HG03342 (cell line): ENCODE data around the gene CLPX.
"Not testable (repeated sequence)": the region's sequence is repeated elsewhere in the genome, so short reads cannot be mapped to it uniquely, and the experiment has no call there.

Source experiments
- ATAC-seq: cut with Tn5 transposase; IDR thresholded peaks from one replicate; pipeline ENCODE4 v1.9.1; 2021; ENCODE audit warnings: mild to moderate bottlenecking, moderate library complexity; ENCODE audit not compliant: unreplicated experiment

The CLPX gene

GRCh38 chr15:65175511-65175910 is 9.6 kb downstream of the CLPX start:
- ATAC-seq: no peak

DNA sequence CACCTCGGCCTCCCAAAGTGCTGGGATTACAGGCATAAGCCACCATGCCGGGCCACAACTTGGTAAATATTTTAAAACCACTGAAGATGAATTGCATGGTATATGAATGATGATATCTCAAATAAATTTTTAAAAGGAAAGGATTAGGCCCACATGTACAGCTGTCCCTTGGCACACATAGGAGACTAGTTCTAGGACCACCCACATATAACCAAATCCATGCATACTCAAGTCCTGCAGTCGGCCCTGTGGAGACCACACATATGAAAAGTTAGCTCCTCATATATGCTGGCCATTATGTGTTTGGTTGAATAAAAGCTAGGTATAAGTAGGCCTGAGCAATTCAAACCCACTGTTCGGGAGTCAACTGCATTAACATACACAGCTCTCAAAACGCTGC is 10.6 kb downstream of the CLPX start:
- no peak for ATAC-seq

DNA sequence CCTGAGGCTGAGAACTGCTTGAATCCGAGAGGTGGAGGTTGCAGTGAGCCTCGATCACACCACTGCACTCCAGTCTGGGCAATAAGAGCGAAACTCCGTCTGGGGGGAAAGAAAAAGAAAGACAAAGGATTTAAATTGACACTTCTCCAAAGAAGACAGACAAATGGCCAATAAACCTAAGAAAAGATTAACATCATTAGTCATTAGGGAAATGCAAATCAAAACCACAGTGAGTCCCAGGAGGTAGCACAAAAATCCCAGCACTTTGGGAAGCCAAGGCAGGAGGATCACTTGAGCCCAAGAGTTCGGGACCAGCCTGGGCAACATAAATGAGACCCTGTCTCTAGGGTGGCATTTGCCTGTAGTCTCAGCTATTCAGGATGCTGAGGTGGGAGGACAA is 12.6 kb downstream of the CLPX start:
- ATAC-seq: no peak

DNA sequence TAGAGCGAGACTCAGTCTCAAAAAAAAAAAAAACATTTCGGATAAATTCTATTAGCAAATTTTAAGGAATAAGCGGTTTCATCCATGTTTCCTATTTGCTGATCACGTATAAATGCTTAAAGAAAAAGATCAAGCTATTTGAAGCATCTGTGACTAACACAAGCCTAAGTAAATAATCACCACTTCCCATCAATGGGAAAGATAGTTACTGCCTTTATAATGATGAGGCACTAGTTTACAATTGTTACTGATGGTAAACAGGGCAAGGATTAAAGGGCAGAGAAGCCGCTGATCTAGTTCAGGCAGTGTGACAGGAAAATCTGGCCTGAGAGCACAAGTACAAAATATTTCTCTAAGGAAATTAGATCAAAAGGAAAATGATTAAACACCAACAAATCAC is 13.7 kb downstream of the CLPX start:
- no peak for ATAC-seq

- no peak for ATAC-seq
These were observed 19.3 kb downstream of the CLPX start for GRCh38 chr15:65165875-65166274.

DNA sequence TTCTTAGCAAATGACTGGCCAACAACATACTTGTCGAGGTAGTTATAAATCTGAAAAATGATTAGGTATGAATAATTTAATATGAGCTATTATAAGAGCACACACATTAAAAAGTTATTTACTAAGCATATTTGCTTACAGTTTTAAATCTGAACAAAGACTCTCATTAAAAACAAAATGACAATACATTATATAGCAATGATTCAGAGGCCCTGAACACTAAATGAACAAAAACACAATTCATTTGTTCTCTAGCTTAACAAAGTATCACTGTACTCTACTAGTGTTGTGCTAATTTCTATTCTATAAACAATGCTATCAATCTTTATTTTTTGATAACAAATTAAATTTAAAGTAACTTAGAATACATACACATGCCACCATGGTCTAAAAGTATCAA is 21.0 kb downstream of the CLPX start:
- ATAC-seq: no peak

DNA sequence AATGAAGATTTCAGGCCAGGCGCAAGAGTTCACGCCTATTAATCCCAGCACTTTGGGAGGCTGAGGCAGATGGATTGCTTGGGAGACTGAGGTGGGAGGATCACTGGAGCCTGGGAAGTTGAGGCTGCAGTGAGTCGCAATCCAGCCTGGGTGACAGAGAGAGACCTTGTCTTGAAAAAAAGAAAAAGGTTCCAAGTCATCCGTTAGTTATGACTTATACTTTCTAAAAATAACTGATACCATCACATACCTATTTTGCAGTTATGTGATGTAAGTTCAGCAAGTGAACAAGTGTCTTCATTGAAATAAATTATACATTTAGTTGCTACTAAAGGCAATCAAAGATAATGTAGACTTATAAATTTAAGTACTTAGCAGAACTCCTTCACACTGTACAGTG is 22.1 kb downstream of the CLPX start:
- no peak for ATAC-seq

DNA sequence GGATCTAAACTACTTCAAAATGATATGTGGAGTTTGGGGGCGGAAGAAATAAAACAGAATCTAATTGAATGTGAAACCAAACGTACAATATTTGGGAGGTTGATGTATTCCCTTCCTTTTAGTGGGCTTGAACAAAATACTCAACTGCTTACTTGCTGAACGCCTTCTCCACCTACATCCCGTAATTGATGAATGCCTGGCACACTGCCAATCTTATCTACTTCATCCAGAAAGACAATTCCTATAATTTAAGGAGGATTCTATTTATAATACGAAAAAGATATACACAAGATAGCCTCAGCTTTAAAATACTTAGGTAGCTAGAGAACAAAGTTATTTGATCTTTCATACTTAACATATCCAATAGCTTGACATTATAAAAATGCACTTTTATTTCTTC is 28.4 kb downstream of the CLPX start:
- no peak for ATAC-seq

GRCh38 chr15:65154720-65155119 is 30.4 kb downstream of the CLPX start:
- no peak for ATAC-seq

DNA sequence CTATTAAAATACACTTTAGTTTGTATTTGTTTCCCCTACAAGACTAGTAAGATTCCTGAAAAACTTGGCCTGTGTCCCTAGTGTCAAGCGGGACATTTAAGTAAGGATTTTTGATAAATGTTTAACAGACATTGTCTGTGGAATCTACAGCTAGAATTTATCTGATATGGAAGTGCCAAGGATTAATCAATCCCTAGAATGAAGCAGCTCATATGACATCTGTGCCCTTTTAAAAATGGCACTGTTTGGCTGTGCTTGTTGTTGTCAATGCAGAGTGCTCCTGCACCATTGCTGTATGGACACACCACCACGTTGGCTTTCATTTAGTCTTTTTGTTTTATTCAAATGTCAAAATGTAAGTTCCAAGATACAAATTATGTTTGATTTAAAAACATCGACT is 37.2 kb downstream of the CLPX start:
- ATAC-seq: no peak

- ATAC-seq: no peak
These were observed 38.7 kb downstream of the CLPX start for GRCh38 chr15:65146438-65146837.

DNA sequence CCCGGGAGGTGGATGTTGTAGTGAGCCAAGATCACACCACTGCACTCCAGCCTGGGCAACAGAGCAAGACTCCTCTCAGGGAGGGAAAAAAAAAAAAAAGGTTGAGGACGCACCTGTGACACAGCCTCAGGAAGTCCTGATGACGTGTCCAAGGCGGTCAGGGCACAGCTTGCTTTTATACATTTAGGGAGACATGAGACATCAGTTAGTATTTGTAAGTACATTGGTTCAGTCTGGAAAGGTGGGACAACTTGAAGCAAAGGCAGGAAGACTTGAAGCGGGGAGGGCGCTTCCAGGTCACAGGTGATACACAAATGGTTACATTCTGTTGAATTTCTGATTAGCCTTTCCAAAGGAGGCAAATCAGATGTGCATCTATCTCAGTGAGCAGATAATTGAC is 46.5 kb downstream of the CLPX start:
- ATAC-seq: not testable (repeated sequence)

- ATAC-seq: not testable (repeated sequence)
These were observed 47.2 kb downstream of the CLPX start for GRCh38 chr15:65137893-65138292.

DNA sequence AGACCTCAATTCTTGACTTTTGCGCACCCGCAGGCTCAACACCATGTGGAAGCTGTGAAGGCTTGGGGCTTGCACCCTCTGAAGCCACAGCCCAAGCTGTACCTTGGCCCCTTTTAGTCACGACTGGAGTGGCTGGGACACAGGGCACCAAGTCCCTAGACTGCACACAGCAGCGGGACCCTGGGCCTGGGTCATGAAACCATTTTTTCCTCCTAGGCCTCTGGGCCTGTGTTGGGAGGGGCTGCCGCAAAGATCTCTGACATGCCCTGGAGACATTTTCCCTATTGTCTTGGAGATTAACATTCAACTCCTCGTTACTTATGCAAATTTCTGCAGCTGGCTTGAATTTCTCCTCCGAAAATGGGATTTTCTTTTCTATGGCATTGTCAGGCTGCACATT is 48.1 kb downstream of the CLPX start:
- not testable (repeated sequence) for ATAC-seq

- no peak for ATAC-seq
These were observed 50.6 kb downstream of the CLPX start for GRCh38 chr15:65134538-65134937.

DNA sequence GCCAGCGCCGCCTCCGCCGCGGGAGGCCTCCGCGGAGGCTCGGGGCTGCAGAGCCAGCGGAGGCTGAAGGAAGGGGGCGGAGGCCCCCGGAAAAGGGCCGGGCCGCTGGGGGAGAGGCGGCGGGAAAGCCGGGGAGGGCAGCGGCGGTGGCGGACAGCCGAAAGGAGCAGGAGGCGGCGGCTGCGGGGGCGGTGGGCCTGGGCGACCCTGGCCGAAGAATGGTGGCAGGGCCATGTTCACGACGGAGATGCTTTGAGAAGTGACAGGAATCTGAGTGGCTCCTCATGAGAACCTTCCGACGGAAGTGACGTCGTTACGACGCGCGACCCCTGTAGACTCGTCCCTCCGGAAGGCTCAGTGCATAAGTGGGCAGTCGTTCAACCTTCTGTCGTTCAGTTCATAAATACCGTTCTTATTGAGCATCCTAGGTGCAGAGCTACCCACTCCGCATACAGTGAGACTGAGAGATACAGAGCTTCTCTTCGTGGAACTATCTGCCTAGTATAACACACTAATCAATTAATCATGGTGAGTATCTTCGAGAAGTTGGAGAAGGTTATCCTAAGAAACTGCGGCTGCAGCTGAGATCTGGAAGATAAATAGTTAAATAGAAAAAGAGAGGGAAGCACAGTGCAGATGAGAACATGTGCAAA is 51.5 kb downstream of the CLPX start, which contains the start of gene PDCD7:
PDCD7 (minus strand) TSS at position 261 of the 653 bp plus-strand sequence; CDS start at position 234, 27 bp downstream.
- peak; percentile 83 for ATAC-seq

GRCh38 chr15:65132878-65133547 is 52.1 kb downstream of the CLPX start:
- ATAC-seq: peak; percentile 30

DNA sequence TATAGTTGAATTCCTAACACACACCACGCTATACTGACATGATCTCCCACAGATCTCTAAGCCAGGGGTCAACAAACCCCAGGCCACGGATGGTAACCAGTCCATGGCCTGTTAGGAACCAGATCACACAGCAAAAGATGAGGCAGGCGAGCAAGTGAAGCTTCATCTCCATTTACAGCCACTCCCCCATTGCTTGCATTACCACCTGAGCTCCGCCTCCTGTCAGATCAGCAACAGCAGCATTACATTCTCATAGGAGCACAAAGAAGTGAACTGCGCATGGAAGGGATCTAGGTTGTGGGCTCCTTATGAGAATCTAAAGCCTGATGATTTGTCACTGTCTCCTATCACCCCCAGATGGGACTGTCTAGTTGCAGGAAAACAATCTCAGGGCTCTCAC is 54.2 kb downstream of the CLPX start:
- ATAC-seq: no peak

DNA sequence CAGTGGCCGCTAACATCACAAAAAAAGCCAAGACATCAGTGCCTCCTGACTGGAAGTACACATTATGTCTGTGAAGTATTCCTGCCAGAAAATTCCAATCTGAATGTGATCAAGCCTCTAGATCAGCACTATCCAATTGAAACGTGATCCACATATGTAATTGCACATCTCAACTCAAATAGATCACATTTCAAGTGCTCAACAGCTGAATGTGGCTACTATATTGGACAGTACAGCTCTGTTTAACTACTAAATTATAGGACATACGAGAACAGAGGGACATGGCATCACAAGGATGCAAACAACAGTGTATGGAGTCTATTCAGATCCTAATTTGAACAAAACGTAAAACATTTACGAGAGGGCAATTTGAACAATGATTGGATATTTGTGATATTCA is 69.6 kb downstream of the CLPX start:
- ATAC-seq: no peak

DNA sequence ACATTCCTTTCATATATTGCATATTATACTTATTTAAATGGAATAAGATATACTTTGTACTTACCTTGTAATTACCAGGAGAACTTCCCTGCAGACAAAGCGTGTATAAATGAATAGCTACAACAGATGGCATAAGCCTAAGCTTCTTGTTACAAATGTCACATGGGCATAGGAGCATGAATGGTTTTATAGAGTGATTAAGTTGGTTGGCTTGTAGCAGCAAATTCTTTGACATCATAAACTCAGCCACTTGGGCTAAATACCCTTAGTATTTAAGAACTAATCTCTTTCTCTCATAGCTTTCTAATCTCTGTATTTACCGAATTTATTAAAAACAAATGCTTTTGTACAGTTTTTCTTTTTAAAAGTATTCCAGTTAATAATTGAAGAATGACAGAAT is 70.1 kb downstream of the CLPX start, which contains the start of gene UBAP1L:
UBAP1L (minus strand) TSS at position 115 of the 400 bp plus-strand sequence. CDS start 8,985 bp downstream, outside the sequence.
- ATAC-seq: no peak

GRCh38 chr15:65110676-65111292 is 74.4 kb downstream of the CLPX start:
- no peak for ATAC-seq

- no peak for ATAC-seq
These were observed 79.0 kb downstream of the CLPX start for GRCh38 chr15:65106011-65106590.
